ENCODE measurements around the gene KRTAP19-7. TPM values are rescaled to one million over a fixed set of nuclear protein-coding genes. Genes with fewer than 3 reads are reported as not detected.

Gene KRTAP19-7, protein sequence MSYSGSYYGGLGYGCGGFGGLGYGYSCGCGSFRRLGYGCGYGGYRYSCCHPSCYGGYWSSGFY
- total RNA-seq: not detected in 2 replicates

DNA sequence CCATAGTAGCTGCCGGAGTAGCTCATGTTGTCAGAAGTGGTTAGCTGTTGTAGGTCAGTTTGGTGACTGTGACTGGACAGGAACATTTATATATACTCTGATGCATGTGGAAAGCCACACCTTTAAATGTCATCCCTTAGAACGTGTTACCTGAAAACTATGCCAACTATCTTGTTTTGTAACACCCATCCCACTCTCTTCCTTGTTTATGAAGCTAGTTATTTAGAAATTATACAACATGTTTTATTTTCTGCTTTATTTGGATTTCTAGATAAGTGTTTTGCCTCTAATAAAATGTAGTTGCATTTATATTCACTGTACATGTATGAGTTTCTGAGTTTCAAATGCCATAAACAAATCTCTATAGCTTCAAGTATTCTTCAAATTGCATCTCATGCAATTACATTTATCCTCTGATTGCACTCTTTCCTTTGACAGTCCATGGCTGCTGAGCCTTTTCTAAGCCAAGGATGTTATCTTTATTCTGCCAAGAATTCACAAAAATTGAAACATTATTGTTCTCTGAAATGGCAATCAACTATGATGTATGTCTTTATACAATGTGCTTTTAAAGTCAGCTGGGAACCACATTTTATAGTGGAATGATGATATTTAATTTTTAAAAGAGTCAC is at the start of gene KRTAP19-7:
Gene KRTAP19-7 (minus strand): TSS at position 51 of the 632 bp plus-strand sequence. CDS start 25 bp downstream, at position 26.

DNA sequence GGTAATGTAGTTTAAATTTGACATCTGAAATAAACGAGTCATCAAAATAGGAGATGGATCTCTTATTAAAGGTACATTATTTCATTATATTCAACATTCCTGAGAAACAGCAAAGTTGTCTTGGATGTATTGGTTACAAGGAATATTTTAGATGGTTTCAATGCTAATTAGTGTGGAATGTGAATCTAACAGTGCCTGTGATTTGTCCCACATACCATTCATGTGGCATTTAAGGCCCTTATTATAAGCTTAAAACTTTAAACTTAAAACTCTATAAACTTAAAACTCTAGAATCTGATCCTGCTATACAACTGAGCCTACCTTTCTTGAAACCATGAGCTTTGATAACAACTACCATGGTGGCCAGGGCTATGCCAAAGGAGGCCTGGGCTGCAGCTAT is 39.7 kb upstream of the KRTAP19-7 start, which contains the start of gene KRTAP22-1:
Gene KRTAP22-1 (plus strand): TSS at position 301 of the 400 bp plus-strand sequence.

DNA sequence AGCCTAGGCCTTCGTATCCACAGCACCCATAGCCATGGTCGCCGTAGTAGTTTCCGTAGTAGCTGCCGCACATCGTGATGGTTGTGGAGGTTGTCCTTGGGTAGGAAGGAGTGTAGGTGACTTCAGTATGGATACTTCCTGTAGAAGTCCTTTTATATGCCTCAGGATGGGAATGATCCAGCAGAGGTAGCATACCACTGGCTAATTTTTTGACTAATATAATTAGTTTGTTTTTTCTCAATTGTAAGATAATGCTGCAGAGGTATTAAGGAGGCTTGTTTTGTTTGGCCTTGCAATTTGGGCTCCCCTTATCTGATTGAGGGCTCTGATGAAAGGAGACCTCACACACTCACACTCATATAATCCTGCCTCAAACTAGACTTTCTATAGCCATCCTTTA is 37.7 kb upstream of the KRTAP19-7 start, which contains the start of gene KRTAP6-2:
Gene KRTAP6-2 (minus strand): TSS at position 101 of the 400 bp plus-strand sequence. CDS start 28 bp downstream, at position 73.

DNA sequence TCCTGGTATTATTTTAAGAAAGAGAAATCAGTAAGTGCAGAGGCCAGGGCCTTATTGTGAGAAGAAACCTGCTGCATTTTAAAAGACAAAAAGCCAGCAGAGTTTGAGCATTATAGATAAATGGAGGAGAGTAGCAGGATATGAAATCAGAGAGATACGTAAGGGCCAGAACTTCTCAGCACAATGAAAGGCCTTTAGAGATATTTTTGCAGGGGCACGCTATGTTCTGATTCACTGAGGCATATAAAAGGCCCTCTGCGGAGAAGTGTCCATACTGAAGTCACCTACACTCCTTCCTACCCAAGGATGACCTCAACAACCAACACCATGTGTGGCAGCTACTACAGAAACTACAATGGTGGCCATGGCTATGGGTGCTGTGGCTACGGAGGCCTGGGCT is 31.0 kb upstream of the KRTAP19-7 start, which contains the start of gene KRTAP6-3:
Gene KRTAP6-3 (plus strand): TSS at position 301 of the 400 bp plus-strand sequence. CDS start 6 bp downstream, at position 307.

DNA sequence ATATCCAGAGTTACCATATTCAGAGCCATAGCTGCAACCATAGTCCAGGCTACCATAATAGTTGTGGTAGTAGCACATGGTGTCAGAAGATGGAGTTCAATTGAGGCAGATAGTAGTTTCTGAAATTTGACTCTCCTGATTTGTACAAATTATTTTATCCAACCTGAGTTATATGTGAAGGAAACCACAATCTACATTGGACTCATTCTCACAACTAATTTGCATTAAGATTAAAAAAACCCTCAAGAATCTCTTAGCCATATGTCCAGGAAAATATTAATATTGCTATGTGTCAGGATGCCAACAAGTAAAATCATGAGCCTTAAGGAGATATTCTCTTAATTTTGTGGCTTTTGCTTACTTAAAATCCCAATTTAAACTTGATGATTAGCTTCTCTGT is 29.2 kb upstream of the KRTAP19-7 start, which contains the start of gene KRTAP22-2:
Gene KRTAP22-2 (minus strand): TSS at position 101 of the 400 bp plus-strand sequence.

DNA sequence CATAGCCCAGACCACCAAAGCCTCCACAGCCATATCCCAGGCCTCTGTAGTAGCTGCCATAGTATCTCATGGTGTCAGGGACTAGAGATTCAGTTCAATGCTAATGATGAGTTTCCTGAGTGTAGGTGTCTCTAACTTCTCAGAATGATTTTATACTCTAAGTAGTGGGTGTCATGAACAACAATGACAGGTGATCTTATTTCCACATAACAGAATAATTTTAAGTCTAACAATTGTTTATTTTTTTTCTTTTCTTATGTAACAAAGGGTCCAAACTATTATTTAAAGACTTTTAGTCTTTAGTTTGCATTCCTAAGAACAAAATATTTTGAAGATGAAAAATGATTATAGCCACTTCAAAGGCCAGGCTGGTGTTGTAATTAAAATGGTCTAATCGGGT is 19.4 kb downstream of the KRTAP19-7 start, which contains the start of gene KRTAP19-6:
Gene KRTAP19-6 (minus strand): TSS at position 101 of the 400 bp plus-strand sequence. CDS start 31 bp downstream, at position 70.

Other genes starting within 250 kb of the KRTAP19-7 start
- not detected in 2 replicates for gene KRTAP26-1, start 241.0 kb downstream of the KRTAP19-7 start, total RNA-seq
- not detected in 2 replicates for gene KRTAP27-1, start 223.6 kb downstream of the KRTAP19-7 start, total RNA-seq
- not detected in 2 replicates for gene KRTAP23-1, start 212.7 kb downstream of the KRTAP19-7 start, total RNA-seq
- not detected in 2 replicates for gene KRTAP13-2, start 189.0 kb downstream of the KRTAP19-7 start, total RNA-seq
- gene KRTAP13-1, start 165.3 kb downstream of the KRTAP19-7 start, total RNA-seq: not detected in 2 replicates
- gene KRTAP13-3, start 135.4 kb downstream of the KRTAP19-7 start, total RNA-seq: not detected in 2 replicates
- not detected in 2 replicates for gene KRTAP13-4, start 131.1 kb downstream of the KRTAP19-7 start, total RNA-seq
- not detected in 2 replicates for gene KRTAP15-1, start 121.0 kb downstream of the KRTAP19-7 start, total RNA-seq
- not detected in 2 replicates for gene KRTAP19-1, start 80.9 kb downstream of the KRTAP19-7 start, total RNA-seq
- gene KRTAP19-2, start 73.9 kb downstream of the KRTAP19-7 start, total RNA-seq: not detected in 2 replicates
- not detected in 2 replicates for gene KRTAP19-3, start 69.3 kb downstream of the KRTAP19-7 start, total RNA-seq
- not detected in 2 replicates for gene KRTAP19-4, start 64.1 kb downstream of the KRTAP19-7 start, total RNA-seq
- gene KRTAP19-5, start 59.2 kb downstream of the KRTAP19-7 start, total RNA-seq: not detected in 2 replicates
- not detected in 2 replicates for gene KRTAP19-6, start 19.4 kb downstream of the KRTAP19-7 start, total RNA-seq
- gene KRTAP22-2, start 29.1 kb upstream of the KRTAP19-7 start, total RNA-seq: not detected in 2 replicates
- not detected in 2 replicates for gene KRTAP6-3, start 31.1 kb upstream of the KRTAP19-7 start, total RNA-seq
- gene KRTAP6-2, start 37.6 kb upstream of the KRTAP19-7 start, total RNA-seq: not detected in 2 replicates
- not detected in 2 replicates for gene KRTAP22-1, start 39.8 kb upstream of the KRTAP19-7 start, total RNA-seq
- gene KRTAP6-1, start 52.6 kb upstream of the KRTAP19-7 start, total RNA-seq: not detected in 2 replicates
- gene KRTAP20-1, start 55.1 kb upstream of the KRTAP19-7 start, total RNA-seq: not detected in 2 replicates
- gene KRTAP20-4, start 59.3 kb upstream of the KRTAP19-7 start, total RNA-seq: not detected in 2 replicates
- not detected in 2 replicates for gene KRTAP20-2, start 73.9 kb upstream of the KRTAP19-7 start, total RNA-seq
- not detected in 2 replicates for gene KRTAP20-3, start 81.5 kb upstream of the KRTAP19-7 start, total RNA-seq
- gene KRTAP21-3, start 157.5 kb upstream of the KRTAP19-7 start, total RNA-seq: not detected in 2 replicates
- not detected in 2 replicates for gene KRTAP21-2, start 185.9 kb upstream of the KRTAP19-7 start, total RNA-seq
- not detected in 2 replicates for gene KRTAP21-1, start 194.1 kb upstream of the KRTAP19-7 start, total RNA-seq

All from cardiac atrium fibroblast (primary cell).